WI38 (cell line): ENCODE results near the gene SNX9.

Experiments
- H3K4me3 ChIP-seq: 2 replicates; pipeline ENCODE4 v1.5.1; 2011; ENCODE audit warnings: low read depth, mild to moderate bottlenecking, control low read depth, low read length
- CTCF ChIP-seq: IDR thresholded peaks from 2 replicates; pipeline ENCODE4 v1.5.1; 2012; ENCODE audit warnings: low read depth, mild to moderate bottlenecking, control low read depth, low read length

Gene SNX9

DNA sequence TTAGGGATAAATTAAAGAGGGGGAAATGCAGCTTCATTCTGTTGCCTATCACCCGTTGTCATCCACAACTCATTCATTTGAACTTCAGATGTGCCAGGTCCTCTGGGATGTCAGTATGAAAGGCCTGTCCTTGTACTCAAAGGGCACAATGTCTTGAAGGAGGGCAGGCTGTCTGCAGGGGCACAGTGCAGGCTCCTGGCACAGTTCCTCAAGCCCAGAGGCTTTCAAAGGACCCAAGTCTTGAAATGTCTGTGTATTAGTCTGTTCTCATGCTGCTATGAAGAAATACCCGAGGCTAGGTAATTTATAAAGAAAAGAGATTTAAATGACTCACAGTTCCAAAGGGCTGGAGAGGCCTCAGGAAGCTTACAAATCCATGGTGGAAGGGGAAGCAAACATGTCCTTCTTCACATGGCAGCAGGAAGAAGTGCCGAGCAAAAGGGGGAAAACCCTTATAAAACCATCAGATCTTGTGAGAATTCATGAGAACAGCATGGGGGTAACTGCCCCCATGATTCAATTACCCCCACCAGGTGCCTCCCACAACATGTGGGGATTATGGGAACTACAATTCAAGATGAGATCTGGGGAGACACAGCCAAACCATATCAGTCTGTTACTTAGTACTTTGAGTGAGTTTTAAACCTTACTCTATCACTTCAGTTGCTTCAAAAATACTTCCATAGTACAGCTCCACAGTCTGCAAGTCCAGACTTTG is 9.4 kb downstream of the SNX9 start:
- TF ChIP-seq CTCF, result no peak
- no peak overlapping the region for H3K4me3 ChIP-seq

DNA sequence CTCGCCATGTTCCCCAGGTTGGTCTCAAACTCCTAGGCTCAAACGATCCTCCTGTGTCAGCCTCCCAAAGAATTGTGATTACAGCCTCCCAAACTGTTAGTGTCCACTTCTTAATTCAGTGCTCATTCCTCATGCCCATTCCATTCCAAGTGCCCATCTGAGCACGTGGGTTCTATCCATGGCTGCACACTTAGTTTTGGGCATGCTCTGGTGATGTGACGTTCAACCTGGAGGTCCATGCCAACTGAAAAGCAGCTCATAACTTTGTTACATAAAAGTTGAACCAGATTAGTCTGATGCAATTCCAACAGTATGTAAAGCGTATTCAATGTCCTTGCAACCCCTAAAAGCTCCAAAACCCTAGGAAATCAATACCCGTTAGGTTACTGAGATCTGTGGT is 11.5 kb downstream of the SNX9 start:
- no peak overlapping the region for H3K4me3 ChIP-seq
- no peak for TF ChIP-seq CTCF

- no peak for TF ChIP-seq CTCF
- H3K4me3 ChIP-seq, result no peak overlapping the region
These were observed 15.8 kb downstream of the SNX9 start for GRCh38 chr6:157838718-157839430.

DNA sequence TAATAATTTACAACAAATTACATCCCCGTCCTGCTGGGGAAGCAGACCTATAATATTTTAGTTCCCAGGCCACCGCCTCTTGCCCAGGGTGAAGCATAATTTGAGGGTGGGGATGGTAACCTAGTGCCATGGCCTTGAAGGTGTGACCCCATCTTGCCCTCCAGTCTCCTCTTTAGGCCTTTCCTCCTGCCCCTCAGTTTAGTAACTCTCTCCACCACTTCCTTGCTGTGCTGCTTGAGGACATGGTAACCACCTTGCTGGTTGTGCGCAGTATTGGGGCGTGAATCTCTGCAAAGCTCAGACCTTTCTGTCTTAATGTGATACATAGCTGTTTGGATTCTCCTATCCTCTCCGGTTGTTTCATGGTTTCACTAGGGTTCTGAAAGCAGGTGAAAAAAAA is 16.6 kb downstream of the SNX9 start:
- no peak for TF ChIP-seq CTCF
- H3K4me3 ChIP-seq, result no peak overlapping the region

DNA sequence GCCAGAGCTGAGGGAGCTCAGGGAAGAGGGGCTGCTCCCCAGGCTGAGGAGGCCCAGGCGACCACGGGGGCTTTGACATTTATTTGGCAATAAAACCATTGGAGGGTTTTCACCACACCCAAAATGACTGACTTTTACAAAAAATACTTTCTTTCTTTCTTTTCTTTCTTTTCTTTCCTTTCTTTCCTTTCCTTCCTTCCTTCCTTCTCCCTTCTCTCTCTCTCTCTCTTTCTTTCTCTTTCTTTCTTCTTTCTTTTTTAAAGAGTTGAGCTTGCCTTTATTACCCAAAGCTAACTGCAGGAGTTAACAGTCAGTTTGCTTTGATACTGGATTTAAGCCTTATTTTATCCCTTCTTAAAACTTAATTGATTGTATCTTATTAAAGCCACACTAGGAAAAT is 17.2 kb downstream of the SNX9 start:
- H3K4me3 ChIP-seq, result peak overlapping the region; percentile 31
- TF ChIP-seq CTCF, result no peak

DNA sequence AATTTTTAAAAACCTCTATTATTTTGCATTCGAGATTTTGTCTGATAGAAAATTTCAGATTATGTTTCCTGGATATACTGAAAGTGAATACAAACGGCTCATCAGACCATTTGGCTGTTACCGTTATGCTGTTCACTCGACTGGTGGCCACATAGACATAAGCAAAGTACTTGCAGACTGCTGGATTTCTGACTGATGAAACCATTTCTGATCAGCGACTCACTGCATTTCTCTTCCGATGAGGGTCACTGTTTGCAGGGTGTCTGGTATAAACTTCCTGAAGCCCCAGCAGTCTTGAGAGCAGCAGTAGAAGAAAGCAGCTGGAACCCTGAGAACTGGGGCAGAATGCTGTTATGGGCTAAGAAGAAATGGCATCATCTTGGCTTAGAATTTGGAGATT is 17.7 kb downstream of the SNX9 start:
- H3K4me3 ChIP-seq, result peak overlapping the region; percentile 31
- TF ChIP-seq CTCF, result no peak

GRCh38 chr6:157841211-157841840 is 18.3 kb downstream of the SNX9 start:
- no peak for TF ChIP-seq CTCF
- no peak overlapping the region for H3K4me3 ChIP-seq
